Adipocyte (in vitro differentiated cells): Measurements from ENCODE around the gene ASTN2.

Experiments
- DNase-seq: peaks from one replicate; pipeline ENCODE4 v3.0.0-alpha.2; 2015; ENCODE audit warnings: low read depth
- H3K27me3 ChIP-seq: replicated peaks from 2 replicates; pipeline ENCODE4 v1.7.0; 2013; ENCODE audit warnings: mild to moderate bottlenecking, low read length, moderate library complexity; ENCODE audit not compliant: control insufficient read depth, insufficient read depth
- H3K36me3 ChIP-seq: 2 replicates; pipeline ENCODE4 v1.7.0; 2013; ENCODE audit warnings: low read length, mild to moderate bottlenecking, moderate library complexity; ENCODE audit not compliant: control insufficient read depth, insufficient read depth, severe bottlenecking
- H3K4me1 ChIP-seq: 2 replicates; pipeline ENCODE4 v1.7.0; 2013; ENCODE audit warnings: mild to moderate bottlenecking, low read length, moderate library complexity; ENCODE audit not compliant: control insufficient read depth, insufficient read depth
- H3K4me3 ChIP-seq: 2 replicates; pipeline ENCODE4 v1.7.0; 2013; ENCODE audit warnings: mild to moderate bottlenecking, low read length, moderate library complexity
- H3K9ac ChIP-seq: 2 replicates; pipeline ENCODE4 v1.7.0; 2013; ENCODE audit warnings: mild to moderate bottlenecking, low read length, moderate library complexity
- H3K9me3 ChIP-seq: 2 replicates; pipeline ENCODE4 v1.7.0; 2013; ENCODE audit warnings: mild to moderate bottlenecking, low read length, moderate library complexity; ENCODE audit not compliant: control insufficient read depth

ASTN2 gene

GRCh38 chr9:116668970-116669695, 745.7 kb downstream of the ASTN2 start:
- Histone ChIP-seq H3K36me3 (no peaks in the 10 kb centered on the region), H3K4me1 (peaks cover 11% of the 10 kb centered on the region), H3K27me3 (no peaks in the 10 kb centered on the region), H3K9ac (no peak overlapping the region), H3K4me3 (no peak overlapping the region), H3K9me3 (peaks cover 8% of the 10 kb centered on the region)
- no peak for DNase-seq

DNA sequence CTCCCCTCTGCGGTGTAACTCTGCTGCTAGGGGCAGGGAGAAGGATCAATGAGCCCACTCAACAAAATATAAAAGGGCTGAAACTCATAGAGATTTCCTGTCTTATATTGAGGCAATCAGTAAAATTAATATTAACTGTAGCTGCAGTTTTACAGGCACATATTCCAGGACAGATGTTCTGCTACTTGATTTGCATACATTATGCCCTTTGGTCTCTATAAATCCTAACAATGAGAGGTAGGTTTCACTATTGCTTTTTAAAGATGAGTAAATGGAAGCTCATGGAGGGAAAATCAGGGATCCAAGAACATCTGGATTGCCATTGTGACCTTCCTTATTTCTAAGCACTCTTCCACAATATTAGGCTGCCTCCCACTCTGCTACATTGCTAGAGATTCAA, 751.3 kb downstream of the ASTN2 start:
- DNase-seq, result no peak
- peaks cover 27% of the 10 kb centered on the region for H3K4me1 ChIP-seq

DNA sequence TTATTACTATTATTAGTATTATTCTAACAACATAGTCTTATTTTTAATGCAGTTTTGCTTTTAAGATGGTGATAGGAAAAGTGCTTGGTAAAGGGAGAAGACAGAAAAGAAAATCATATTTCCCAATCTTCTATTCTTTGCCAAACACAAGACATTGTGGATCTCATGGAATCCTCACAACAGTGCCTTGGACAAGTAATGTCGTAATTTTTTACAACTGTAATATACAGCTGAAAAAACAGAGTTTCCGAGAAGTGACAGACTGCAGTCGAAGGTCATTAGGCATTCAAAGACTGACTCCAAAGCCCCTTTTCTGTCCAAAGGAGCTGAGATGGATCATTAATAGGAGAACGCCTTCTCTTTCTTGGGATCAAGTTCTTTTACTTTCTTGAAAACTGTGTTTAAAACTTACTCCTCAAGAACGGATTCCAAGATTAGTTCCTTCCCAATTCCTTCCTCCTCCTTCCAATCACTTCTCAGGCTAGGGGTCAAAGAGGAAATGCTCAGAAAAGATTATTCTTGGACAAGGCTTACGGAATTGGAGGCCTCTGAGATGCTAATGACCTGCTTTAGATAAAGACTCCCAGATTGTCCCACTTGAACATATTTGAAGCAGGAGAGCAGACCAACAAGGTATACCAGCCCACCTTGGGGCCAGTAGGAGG, 752.1 kb downstream of the ASTN2 start:
- Histone ChIP-seq H3K36me3 (no peaks in the 10 kb centered on the region), H3K27me3 (no peaks in the 10 kb centered on the region), H3K9ac (peak overlapping the region; percentile 76), H3K9me3 (no peaks in the 10 kb centered on the region), H3K4me1 (peaks cover 27% of the 10 kb centered on the region), H3K4me3 (peak overlapping the region; percentile 46)
- DNase-seq, result peak; percentile 66

More for the DNA sequence above, 751.3 kb downstream of the ASTN2 start:
- Histone ChIP-seq H3K9me3 (no peaks in the 10 kb centered on the region), H3K36me3 (no peaks in the 10 kb centered on the region), H3K27me3 (no peaks in the 10 kb centered on the region), H3K4me3 (no peak overlapping the region), H3K9ac (no peak overlapping the region)

GRCh38 chr9:116661037-116661954, 753.6 kb downstream of the ASTN2 start:
- H3K4me1 ChIP-seq, result peaks cover 41% of the 10 kb centered on the region
- no peaks in the 10 kb centered on the region for H3K27me3 ChIP-seq
- H3K36me3 ChIP-seq, result no peaks in the 10 kb centered on the region
- H3K9ac ChIP-seq, result peak overlapping the region; percentile 7
- H3K4me3 ChIP-seq, result no peak overlapping the region
- peak; percentile 90 for DNase-seq
- H3K9me3 ChIP-seq, result no peaks in the 10 kb centered on the region

DNA sequence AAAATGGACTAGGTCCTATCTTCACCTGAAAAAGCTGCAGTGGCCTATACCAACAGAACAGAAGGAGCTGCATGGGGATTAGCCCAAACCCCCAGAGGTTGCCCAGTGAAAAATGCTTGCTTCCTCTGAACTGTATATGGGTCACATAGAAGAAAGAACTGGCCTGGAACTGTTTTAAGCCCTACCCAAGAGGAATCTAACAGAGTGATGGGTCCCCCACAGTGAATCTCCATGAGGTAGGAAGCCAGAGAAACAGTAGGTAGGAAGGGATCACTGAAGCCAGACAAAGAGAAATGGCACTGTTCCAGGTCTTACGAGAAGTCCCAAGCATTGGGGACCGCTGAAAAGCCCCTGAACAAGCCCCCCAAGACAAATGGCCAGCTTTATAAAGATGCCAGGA, 756.6 kb downstream of the ASTN2 start:
- H3K9me3 ChIP-seq, result no peaks in the 10 kb centered on the region
- no peak overlapping the region for H3K9ac ChIP-seq
- no peak overlapping the region for H3K4me3 ChIP-seq
- H3K4me1 ChIP-seq, result peaks cover 37% of the 10 kb centered on the region
- no peaks in the 10 kb centered on the region for H3K36me3 ChIP-seq
- no peak for DNase-seq
- H3K27me3 ChIP-seq, result no peaks in the 10 kb centered on the region

DNA sequence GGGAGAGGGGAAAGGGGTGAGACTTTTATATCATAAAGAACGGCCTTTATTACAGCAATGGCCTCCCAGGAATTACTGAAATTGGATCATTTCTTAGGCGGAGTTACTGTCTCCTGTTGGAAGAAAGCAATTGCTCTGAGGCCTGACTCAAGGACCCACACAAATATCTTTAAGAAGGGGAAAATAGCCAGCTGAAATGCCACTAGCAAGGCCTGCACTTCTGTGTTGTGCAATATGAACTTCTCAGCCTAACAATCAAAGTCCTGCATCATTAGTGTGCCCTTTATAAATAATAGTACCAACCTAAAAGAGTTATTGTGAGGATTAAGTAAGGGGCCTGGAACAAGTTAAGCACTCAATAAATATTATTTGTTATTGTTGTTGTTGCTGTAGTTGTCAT, 757.9 kb downstream of the ASTN2 start:
- H3K4me1 ChIP-seq, result peaks cover 27% of the 10 kb centered on the region
- H3K9me3 ChIP-seq, result no peaks in the 10 kb centered on the region
- no peak for DNase-seq
- no peaks in the 10 kb centered on the region for H3K36me3 ChIP-seq
- peak overlapping the region; percentile 63 for H3K9ac ChIP-seq
- H3K27me3 ChIP-seq, result no peaks in the 10 kb centered on the region
- H3K4me3 ChIP-seq, result peak overlapping the region; percentile 43

DNA sequence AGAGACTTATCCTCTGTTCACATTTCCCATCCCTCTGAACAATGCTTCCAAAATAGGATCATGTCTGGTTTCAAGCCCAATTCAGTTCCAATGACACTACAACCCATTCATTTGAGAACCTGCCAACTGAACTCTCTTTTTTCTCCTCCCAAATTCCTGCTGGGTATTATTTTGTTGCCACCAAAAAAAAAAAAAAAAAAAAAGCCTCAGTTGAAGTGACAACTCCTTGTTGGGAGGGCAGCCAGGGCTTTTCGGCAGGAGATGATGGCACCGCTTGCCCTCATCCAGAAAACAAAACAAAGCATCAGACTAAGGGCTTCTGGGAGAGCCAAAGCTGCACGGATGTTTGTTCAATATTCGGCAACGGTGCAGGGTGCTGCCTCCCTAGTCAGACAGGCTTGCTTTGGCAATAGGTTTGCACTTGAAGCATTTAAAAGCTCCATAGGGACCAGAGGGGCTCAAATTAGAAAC, 758.3 kb downstream of the ASTN2 start:
- no peak for DNase-seq
- Histone ChIP-seq H3K4me1 (peaks cover 24% of the 10 kb centered on the region), H3K36me3 (no peaks in the 10 kb centered on the region), H3K4me3 (peak overlapping the region; percentile 43), H3K9me3 (no peaks in the 10 kb centered on the region), H3K9ac (peak overlapping the region; percentile 63), H3K27me3 (no peaks in the 10 kb centered on the region)

- no peak overlapping the region for H3K9ac ChIP-seq
- no peak overlapping the region for H3K4me3 ChIP-seq
- DNase-seq, result no peak
- H3K27me3 ChIP-seq, result no peaks in the 10 kb centered on the region
- H3K9me3 ChIP-seq, result no peaks in the 10 kb centered on the region
- H3K4me1 ChIP-seq, result peaks cover 20% of the 10 kb centered on the region
- H3K36me3 ChIP-seq, result no peaks in the 10 kb centered on the region
These were observed 760.9 kb downstream of the ASTN2 start for GRCh38 chr9:116654059-116654355.

- Histone ChIP-seq H3K9me3 (no peaks in the 10 kb centered on the region), H3K36me3 (no peaks in the 10 kb centered on the region), H3K4me1 (peaks cover 20% of the 10 kb centered on the region), H3K27me3 (no peaks in the 10 kb centered on the region), H3K4me3 (no peak overlapping the region), H3K9ac (no peak overlapping the region)
- DNase-seq, result peak; percentile 39
These were observed 761.4 kb downstream of the ASTN2 start for GRCh38 chr9:116653348-116654058.

DNA sequence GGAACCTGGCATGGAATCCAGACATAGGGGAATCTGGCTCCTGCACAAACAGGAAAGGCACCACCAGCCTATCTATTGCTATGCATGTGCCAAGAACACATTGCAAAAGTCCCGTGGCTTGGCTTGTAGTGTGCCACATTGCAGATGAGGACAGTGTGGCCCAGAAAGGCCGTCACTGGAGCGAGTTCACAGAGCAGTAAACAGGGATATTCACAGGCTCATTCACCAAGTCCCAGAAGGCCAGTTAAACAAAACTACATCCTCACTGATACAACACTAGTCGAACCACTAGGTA, 767.4 kb downstream of the ASTN2 start:
- no peaks in the 10 kb centered on the region for H3K36me3 ChIP-seq
- no peak overlapping the region for H3K9ac ChIP-seq
- H3K9me3 ChIP-seq, result no peaks in the 10 kb centered on the region
- peaks cover 34% of the 10 kb centered on the region for H3K4me1 ChIP-seq
- no peak for DNase-seq
- H3K27me3 ChIP-seq, result no peaks in the 10 kb centered on the region
- H3K4me3 ChIP-seq, result no peak overlapping the region
